Muscle of leg (tissue), 11 donors: Measurements from ENCODE around the gene FAM53A. TPM values are rescaled to one million over a fixed set of nuclear protein-coding genes. Genes with fewer than 3 reads are reported as not detected.

Experiments used
- DNase-seq: peaks from one replicate; pipeline ENCODE4 v3.0.0; 2013
- H3K27ac ChIP-seq: one replicate; pipeline ENCODE4 v1.5.1; 2013; ENCODE audit warnings: mild to moderate bottlenecking, low read length, control low read depth
- H3K27me3 ChIP-seq: one replicate; pipeline ENCODE4 v1.6.1; 2013; ENCODE audit warnings: low read length; ENCODE audit not compliant: control insufficient read depth, insufficient read depth
- H3K36me3 ChIP-seq: one replicate; pipeline ENCODE4 v1.6.1; 2013; ENCODE audit warnings: low read length; ENCODE audit not compliant: control insufficient read depth, insufficient read depth
- H3K4me1 ChIP-seq: one replicate; pipeline ENCODE4 v1.6.1; 2013; ENCODE audit warnings: low read length; ENCODE audit not compliant: control insufficient read depth, insufficient read depth
- H3K4me3 ChIP-seq: one replicate; pipeline ENCODE4 v1.5.1; 2013; ENCODE audit warnings: low read length, control low read depth
- H3K9me3 ChIP-seq: replicated peaks from 2 replicates; pipeline ENCODE4 v1.6.1; 2013; ENCODE audit warnings: low read depth, low read length; ENCODE audit not compliant: control insufficient read depth
- WGBS: methylation state at CpG from one replicate; pipeline ENCODE4 v1.1.5; 2013; ENCODE audit warnings: missing lambda C conversion rate; ENCODE audit not compliant: insufficient coverage; 5-methylcytosine and 5-hydroxymethylcytosine counted together
- polyA plus RNA-seq, 8 donors: library from polyadenylated mRNA; unstranded; fragments of 120-200 nt; gene quantifications; one replicate each; pipeline versions ENCODE4 v1.2.1 to v1.2.3, GENCODE V29; 2013; ENCODE audit warnings: inconsistent platforms in 1 of 8, low replicate concordance in 1 of 8; ENCODE audit not compliant: insufficient read length in 8 of 8, insufficient read depth in 1 of 8
- total RNA-seq: library from RNA; stranded (reverse); fragments of 120-200 nt; gene quantifications from one replicate; pipeline ENCODE4 v1.2.4, GENCODE V29; 2013

The FAM53A gene
- total and polyA plus RNA-seq, 9 donors: 1.2 to 2.4 (median 1.5) TPM

DNA sequence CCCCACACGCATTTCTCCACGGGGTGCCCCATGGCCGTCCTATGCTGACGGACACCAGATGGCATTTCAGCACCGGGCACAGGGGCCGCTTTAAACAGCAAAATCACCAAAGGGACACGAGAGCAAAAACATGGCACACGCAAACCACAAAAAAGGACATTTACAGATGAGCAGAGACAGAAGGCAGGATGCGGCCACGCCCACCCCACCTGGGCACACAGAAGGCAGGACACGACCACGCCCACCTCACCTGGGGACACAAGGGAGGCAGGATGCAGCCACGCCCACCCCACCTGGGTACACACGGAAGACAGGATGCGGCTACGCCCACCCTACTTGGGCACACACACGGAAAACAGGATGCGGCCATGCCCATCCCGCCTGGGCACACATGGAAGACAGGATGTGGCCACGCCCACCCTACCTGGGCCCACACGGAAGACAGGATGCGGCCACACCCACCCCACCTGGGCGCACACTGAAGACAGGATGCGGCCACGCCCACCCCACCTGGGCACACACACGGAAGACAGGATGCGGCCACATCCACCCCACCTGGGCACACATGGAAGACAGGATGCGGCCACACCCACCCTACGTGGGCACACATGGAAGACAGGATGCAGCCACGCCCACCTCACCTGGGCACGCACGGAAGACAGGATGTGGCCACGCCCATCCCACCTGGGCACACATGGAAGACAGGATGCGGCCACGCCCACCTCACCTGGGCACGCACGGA lies 69.1 kb downstream of the FAM53A start:
- Histone ChIP-seq H3K4me1 (no peaks in the 10 kb centered on the region), H3K27me3 (no peaks in the 10 kb centered on the region), H3K9me3 (no peaks in the 10 kb centered on the region), H3K27ac (no peak overlapping the region), H3K36me3 (no peaks in the 10 kb centered on the region), H3K4me3 (no peak overlapping the region)
- DNase-seq: no peak
- 86% methylated on average over 31 of the region's 37 CpGs for WGBS

DNA sequence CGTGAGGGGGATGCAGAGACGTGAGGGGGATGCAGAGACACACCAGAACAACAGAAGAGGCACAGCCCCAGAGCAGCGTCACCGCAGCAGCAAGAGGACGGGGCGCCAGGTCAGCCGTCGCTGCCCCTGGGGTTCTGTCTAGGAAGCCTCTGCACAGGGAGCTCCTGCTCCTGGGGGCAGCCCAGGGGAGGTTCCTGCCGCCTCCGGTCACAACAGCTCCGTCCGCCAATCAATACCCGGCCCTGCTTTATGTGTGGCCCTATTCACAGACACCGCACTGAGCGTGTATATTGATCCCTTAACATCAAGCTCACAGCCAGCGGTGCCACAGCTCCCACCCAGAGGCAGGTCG lies 69.6 kb downstream of the FAM53A start:
- H3K27me3 ChIP-seq: no peaks in the 10 kb centered on the region
- H3K36me3 ChIP-seq: no peaks in the 10 kb centered on the region
- no peak overlapping the region for H3K27ac ChIP-seq
- no peak for DNase-seq
- no peaks in the 10 kb centered on the region for H3K9me3 ChIP-seq
- 80% methylated on average over 17 of the region's 17 CpGs for WGBS
- no peaks in the 10 kb centered on the region for H3K4me1 ChIP-seq
- no peak overlapping the region for H3K4me3 ChIP-seq

DNA sequence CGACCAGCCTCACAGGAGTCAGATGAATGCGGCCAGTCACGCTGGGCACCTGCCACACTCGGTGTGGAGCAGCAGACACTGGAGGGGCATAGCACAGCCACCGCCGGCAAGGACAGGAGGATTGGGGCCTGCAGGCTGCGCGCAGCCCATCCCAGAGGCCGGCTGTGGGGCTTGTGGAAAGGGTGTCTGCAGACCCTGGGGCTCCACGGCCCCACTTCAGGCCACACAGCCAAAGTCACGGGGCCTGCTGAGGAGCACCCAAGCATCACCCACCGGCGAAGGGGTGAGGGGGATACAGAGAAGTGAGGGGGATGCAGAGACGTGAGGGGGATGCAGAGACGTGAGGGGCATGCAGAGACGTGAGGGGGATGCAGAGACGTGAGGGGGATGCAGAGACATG lies 70.1 kb downstream of the FAM53A start:
- Histone ChIP-seq H3K27ac (no peak overlapping the region), H3K36me3 (no peaks in the 10 kb centered on the region), H3K27me3 (no peaks in the 10 kb centered on the region), H3K4me3 (no peak overlapping the region), H3K9me3 (no peaks in the 10 kb centered on the region), H3K4me1 (no peaks in the 10 kb centered on the region)
- no peak for DNase-seq
- WGBS: 82% methylated on average over 16 of the region's 17 CpGs

DNA sequence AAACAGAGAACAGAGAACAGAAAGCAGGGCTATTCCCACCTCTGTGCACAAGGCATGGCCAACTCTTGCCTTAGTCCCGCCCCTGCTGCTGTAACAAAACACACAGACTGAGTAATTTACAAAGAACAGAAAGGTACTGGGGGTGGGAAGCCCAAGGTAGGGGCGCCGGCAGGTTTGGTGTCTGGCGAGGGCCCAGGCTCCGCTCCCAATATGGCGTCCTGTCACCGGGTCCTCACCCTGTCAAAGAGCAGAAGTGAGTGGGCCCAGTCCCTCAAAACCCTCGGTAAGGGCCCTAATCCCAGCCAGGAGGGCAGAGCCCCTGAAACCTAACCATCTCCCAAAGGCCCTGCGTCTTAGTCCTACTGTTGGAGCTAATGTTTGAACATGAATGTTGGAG lies 71.0 kb downstream of the FAM53A start:
- WGBS: 88% methylated on average over 7 of the region's 9 CpGs
- no peaks in the 10 kb centered on the region for H3K27me3 ChIP-seq
- no peaks in the 10 kb centered on the region for H3K9me3 ChIP-seq
- no peak overlapping the region for H3K4me3 ChIP-seq
- H3K36me3 ChIP-seq: no peaks in the 10 kb centered on the region
- DNase-seq: no peak
- no peak overlapping the region for H3K27ac ChIP-seq
- no peaks in the 10 kb centered on the region for H3K4me1 ChIP-seq

DNA sequence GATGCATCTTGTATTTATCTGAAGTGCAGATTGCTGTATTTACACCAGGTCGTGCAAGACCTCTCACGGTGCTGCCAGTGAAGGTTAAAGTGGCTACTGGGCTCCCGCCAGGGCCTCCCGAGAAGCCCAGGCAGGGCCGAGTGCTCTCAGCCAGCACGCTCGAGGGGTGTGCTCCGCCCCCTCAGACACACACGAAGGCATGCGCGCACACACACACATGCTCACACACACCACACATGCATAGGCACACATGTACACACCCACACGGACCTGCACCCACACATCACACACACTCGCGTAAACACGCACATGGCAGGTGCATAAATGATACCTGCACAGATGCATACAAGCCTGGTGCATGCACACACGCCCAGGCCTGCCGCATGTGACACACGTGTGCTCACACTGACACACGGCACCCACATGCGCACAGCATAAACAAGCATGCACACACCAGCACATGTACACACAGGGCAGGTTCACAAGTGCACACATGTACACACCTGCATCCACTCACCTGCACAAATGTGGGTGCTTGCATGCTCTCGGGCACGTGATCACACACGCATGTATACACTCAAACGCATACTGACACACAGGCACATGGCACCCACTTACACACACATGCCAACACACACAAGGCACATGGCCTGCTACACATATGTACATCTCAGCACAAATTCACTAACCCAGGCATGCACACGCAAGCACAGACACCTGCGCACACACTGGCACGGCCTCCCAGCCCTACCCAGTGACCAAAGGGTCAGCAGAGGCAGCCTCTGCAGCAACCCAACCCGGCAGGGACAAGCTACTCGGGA lies 71.6 kb downstream of the FAM53A start:
- Histone ChIP-seq H3K4me1 (no peaks in the 10 kb centered on the region), H3K9me3 (no peaks in the 10 kb centered on the region), H3K27ac (no peak overlapping the region), H3K36me3 (no peaks in the 10 kb centered on the region), H3K4me3 (no peak overlapping the region), H3K27me3 (no peaks in the 10 kb centered on the region)
- no peak for DNase-seq
- 80% methylated on average over 15 of the region's 29 CpGs for WGBS

DNA sequence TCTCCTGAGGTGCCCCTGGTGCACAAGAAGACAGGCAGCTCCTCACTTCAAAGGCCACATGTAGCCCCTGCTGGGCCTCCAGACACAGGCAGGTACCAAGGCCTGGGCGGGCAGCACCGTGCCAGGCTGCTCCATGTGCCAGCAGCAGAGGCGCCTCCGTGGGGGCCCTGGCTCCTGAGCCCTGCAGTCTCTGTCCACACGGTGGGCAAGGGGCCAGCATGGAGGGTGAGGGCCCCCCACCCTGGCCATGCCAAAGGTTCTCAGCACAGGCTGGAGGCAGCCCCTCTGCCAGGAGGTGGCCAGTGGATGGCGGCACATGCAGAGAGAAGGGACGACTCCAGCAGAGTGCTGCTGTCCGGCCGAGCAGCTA lies 72.6 kb downstream of the FAM53A start:
- Histone ChIP-seq H3K9me3 (no peaks in the 10 kb centered on the region), H3K27ac (no peak overlapping the region)
- DNase-seq: no peak

DNA sequence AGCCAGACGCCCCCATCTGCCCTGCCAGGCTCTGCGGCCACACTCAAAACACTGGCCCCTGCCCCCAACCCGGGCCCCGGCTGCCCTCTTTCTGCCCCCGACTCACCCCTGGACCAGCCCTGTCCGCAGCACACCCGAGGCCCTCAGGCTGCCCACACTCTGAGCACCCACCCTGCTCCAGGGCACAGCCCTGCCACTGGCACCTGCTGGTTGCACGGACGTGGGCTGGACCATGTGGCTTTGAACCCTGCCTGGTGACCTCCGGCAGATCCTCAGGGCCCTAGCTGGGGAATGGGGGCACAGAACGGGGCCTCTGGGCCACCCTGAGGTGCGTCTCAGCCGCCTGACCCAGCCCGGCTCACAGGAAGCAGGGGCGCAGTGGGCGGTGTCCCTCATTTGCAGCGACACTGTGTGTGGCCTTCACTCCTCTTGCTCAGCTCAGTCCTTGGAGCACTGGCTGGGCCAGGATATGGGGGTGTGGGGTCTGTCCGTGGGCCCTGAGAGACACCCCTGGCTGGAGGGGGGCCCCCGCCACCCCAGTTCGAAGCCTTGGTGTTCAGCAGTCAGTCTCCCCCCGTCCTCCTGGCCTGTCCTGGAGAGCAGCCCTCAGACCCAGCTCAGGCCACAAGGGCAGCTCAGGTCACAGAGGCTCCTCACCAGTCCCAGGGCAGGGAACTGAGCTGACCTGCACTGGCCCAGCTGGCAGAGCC lies 73.2 kb downstream of the FAM53A start:
- Histone ChIP-seq H3K36me3 (no peaks in the 10 kb centered on the region), H3K9me3 (no peaks in the 10 kb centered on the region), H3K4me3 (no peak overlapping the region), H3K27me3 (no peaks in the 10 kb centered on the region), H3K4me1 (no peaks in the 10 kb centered on the region), H3K27ac (no peak overlapping the region)
- no peak for DNase-seq
- WGBS: 81% methylated on average over 19 of the region's 21 CpGs

More for the DNA sequence above, 72.6 kb downstream of the FAM53A start:
- Histone ChIP-seq H3K4me1 (no peaks in the 10 kb centered on the region), H3K4me3 (no peak overlapping the region), H3K27me3 (no peaks in the 10 kb centered on the region), H3K36me3 (no peaks in the 10 kb centered on the region)
- WGBS: 65% methylated on average over 9 of the region's 9 CpGs

DNA sequence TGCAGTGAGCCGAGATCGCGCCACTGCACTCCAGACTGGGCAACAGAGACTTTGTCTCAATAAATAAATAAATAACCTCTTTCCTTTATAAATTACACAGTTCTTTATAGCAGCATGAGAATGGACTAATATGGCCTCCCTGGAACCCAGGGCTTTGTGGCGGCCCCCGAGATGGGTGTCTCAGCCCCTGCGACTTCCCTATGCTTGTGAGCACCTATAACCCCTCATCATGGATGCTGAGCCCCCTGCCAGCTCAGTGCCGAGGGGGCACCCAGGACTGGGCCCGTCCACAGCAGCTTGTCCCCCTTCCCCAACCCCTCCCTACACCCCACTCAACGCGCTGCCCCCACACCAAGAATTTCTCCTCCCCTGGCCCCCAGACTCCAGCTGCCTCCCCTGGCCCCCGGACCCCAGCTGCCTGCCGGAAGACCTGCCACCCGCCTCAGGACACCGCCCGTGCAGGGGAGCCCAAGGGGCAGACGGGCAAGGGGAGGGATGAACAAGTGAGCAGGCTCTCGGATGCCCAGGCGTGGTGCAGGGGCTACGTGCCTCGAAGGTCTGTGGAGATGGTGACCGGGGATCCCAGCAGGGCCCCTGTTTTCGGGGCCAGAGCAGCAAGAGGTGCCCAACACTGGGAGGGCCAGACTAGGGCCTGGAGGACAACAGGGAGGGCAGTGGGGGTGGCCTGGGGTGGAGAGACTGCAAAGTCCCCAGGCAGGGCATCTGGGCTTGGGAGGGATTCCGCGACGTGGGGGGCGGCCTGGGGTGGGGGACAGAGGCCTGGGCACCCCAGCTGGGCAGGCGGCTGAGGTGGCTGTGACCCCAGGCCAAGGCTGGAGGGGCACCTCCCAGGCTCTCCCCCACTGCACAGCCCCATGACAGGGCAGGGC lies 74.0 kb downstream of the FAM53A start:
- no peaks in the 10 kb centered on the region for H3K36me3 ChIP-seq
- no peaks in the 10 kb centered on the region for H3K9me3 ChIP-seq
- no peaks in the 10 kb centered on the region for H3K4me1 ChIP-seq
- WGBS: 83% methylated on average over 17 of the region's 27 CpGs
- H3K27ac ChIP-seq: no peak overlapping the region
- no peak for DNase-seq
- no peak overlapping the region for H3K4me3 ChIP-seq
- peaks cover 3% of the 10 kb centered on the region for H3K27me3 ChIP-seq

DNA sequence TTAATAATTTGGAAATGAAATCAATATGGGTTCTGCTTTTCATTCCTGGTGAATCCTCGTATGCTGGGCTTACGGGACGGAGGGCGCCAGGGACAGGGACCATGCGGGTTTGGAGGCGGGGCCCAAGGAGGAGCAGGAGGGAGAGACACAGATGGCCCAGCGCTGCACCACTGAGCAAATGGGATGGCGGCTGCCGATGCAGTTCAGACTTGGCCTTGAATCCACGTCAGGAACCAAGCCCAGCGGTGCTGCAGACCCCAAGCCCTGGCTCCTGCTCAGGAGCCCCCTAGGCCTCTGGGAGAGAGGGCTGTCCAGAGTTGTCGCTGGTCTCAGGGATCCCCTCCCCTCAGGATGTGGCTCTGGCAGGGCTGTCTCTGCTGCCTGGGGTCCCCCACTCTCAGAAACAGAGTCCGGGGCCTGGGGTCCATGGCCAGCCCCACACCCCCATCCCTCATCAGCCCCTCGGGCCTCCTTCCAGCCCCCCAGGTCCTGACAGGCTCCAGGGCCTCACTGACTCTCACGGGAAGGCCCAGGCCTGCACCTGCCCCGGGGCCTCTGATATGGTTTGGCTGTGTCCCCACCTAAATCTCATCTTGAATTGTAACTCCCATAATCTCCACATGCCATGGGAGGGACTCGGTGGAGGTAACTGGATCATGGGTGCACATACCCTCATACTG lies 75.2 kb downstream of the FAM53A start:
- no peak overlapping the region for H3K27ac ChIP-seq
- WGBS: 42% methylated on average over 14 of the region's 17 CpGs
- no peaks in the 10 kb centered on the region for H3K36me3 ChIP-seq
- no peaks in the 10 kb centered on the region for H3K9me3 ChIP-seq
- H3K4me3 ChIP-seq: no peak overlapping the region
- no peak for DNase-seq
- peaks cover 8% of the 10 kb centered on the region for H3K27me3 ChIP-seq
- peaks cover 6% of the 10 kb centered on the region for H3K4me1 ChIP-seq
